Naive thymus-derived CD4-positive, alpha-beta T cell (primary cell): ENCODE measurements around the gene SYCP2. TPM values are rescaled to one million over a fixed set of nuclear protein-coding genes. Genes with fewer than 3 reads are reported as not detected.

Source experiments
- ATAC-seq: fragments of 150-1000 bp; cut with Tn5 transposase; 2 replicates; pipeline ENCODE4 v1.10.0; 2021; ENCODE audit warnings: mild to moderate bottlenecking, moderate library complexity
- CTCF ChIA-PET: fragments of 350-600 bp; sonication (Branson Sonifier 250); formaldehyde crosslinking; loops from one replicate; lab custom pipeline; 2021; ENCODE audit warnings: antibody characterized with exemption; lab: Charles Lee
- POLR2A ChIA-PET: fragments of 350-600 bp; sonication (Branson Sonifier 250); formaldehyde crosslinking; loops from one replicate; lab custom pipeline; 2021; ENCODE audit warnings: antibody characterized with exemption, inconsistent platforms; lab: Charles Lee
- DNase-seq, 9 donors: peaks; one replicate each; pipeline versions ENCODE4 v3.0.0 to v3.0.0-alpha.2; 2020 to 2022; ENCODE audit warnings: mixed read lengths in 1 of 9
- H3K27ac ChIP-seq: one replicate; pipeline ENCODE4 v1.7.0; 2013; ENCODE audit warnings: mild to moderate bottlenecking, low read depth, low read length, moderate library complexity
- H3K27me3 ChIP-seq, 2 donors: one replicate each; pipeline ENCODE4 v1.7.0; 2013; ENCODE audit warnings: low read length in 2 of 2, mild to moderate bottlenecking in 2 of 2, moderate library complexity in 2 of 2; ENCODE audit not compliant: control insufficient read depth in 2 of 2, insufficient read depth in 2 of 2
- H3K36me3 ChIP-seq, 3 experiments: 1 replicate in 2 of 3; 2 replicates in 1 of 3; pipeline ENCODE4 v1.7.0; 2013; ENCODE audit warnings: low read length in 3 of 3, mild to moderate bottlenecking in 3 of 3, moderate library complexity in 1 of 3; ENCODE audit not compliant: insufficient read depth in 3 of 3, control insufficient read depth in 2 of 3
- H3K4me1 ChIP-seq, 2 donors: one replicate each; pipeline ENCODE4 v1.7.0; 2013; ENCODE audit warnings: low read length in 2 of 2, mild to moderate bottlenecking in 2 of 2, moderate library complexity in 1 of 2; ENCODE audit not compliant: control insufficient read depth in 2 of 2, insufficient read depth in 2 of 2
- H3K4me3 ChIP-seq: 2 replicates; pipeline ENCODE4 v1.7.0; 2013; ENCODE audit warnings: mild to moderate bottlenecking, low read length
- H3K9me3 ChIP-seq, 3 experiments: 1 replicate in 2 of 3; 2 replicates in 1 of 3; pipeline ENCODE4 v1.7.0; 2013; ENCODE audit warnings: low read length in 3 of 3; ENCODE audit not compliant: control insufficient read depth in 2 of 3
- H3K27ac Mint-ChIP-seq, 9 donors: one replicate each; pipeline ENCODE4 v1.8.0; 2020 to 2022; ENCODE audit warnings: mixed read lengths in 9 of 9, mild to moderate bottlenecking in 8 of 9, moderate library complexity in 5 of 9, inconsistent platforms in 2 of 9
- H3K27me3 Mint-ChIP-seq, 5 donors: one replicate each; pipeline ENCODE4 v1.8.0; 2021 to 2022; ENCODE audit warnings: mixed read lengths in 5 of 5, mild to moderate bottlenecking in 1 of 5
- H3K36me3 Mint-ChIP-seq, 5 donors: one replicate each; pipeline ENCODE4 v1.8.0; 2020 to 2022; ENCODE audit warnings: mixed read lengths in 5 of 5, mild to moderate bottlenecking in 3 of 5, inconsistent platforms in 1 of 5
- H3K4me1 Mint-ChIP-seq, 7 donors: one replicate each; pipeline ENCODE4 v1.8.0; 2020 to 2022; ENCODE audit warnings: mixed read lengths in 7 of 7, mild to moderate bottlenecking in 3 of 7, inconsistent platforms in 1 of 7
- H3K4me3 Mint-ChIP-seq, 10 donors: one replicate each; pipeline ENCODE4 v1.8.0; 2020 to 2022; ENCODE audit warnings: mild to moderate bottlenecking in 10 of 10, mixed read lengths in 10 of 10, moderate library complexity in 6 of 10, inconsistent platforms in 2 of 10
- H3K9me3 Mint-ChIP-seq, 11 donors: one replicate each; pipeline ENCODE4 v1.8.0; 2020 to 2022; ENCODE audit warnings: mixed read lengths in 11 of 11, mild to moderate bottlenecking in 4 of 11, inconsistent platforms in 1 of 11, moderate library complexity in 1 of 11
- intact Hi-C, 2 donors: fragments of 100-400 bp; cut with micrococcal nuclease; formaldehyde crosslinking; loops; one replicate each; pipeline ENCODE4 v1.15.1; 2023
- polyA plus RNA-seq, 2 donors: library from polyadenylated mRNA; unstranded; fragments of 300-500 nt; fragmentation: Illumina TruSeq; gene quantifications; one replicate each; pipeline ENCODE4 v1.2.3, GENCODE V29; 2021
- total RNA-seq, 6 experiments: library from RNA in 5 of 6; stranded (reverse) in 5 of 6; gene quantifications; 1 replicate in 5 of 6; 2 replicates in 1 of 6; pipeline ENCODE4 v1.2.3 and lab custom pipeline; 2021 to 2026

Gene SYCP2, protein sequence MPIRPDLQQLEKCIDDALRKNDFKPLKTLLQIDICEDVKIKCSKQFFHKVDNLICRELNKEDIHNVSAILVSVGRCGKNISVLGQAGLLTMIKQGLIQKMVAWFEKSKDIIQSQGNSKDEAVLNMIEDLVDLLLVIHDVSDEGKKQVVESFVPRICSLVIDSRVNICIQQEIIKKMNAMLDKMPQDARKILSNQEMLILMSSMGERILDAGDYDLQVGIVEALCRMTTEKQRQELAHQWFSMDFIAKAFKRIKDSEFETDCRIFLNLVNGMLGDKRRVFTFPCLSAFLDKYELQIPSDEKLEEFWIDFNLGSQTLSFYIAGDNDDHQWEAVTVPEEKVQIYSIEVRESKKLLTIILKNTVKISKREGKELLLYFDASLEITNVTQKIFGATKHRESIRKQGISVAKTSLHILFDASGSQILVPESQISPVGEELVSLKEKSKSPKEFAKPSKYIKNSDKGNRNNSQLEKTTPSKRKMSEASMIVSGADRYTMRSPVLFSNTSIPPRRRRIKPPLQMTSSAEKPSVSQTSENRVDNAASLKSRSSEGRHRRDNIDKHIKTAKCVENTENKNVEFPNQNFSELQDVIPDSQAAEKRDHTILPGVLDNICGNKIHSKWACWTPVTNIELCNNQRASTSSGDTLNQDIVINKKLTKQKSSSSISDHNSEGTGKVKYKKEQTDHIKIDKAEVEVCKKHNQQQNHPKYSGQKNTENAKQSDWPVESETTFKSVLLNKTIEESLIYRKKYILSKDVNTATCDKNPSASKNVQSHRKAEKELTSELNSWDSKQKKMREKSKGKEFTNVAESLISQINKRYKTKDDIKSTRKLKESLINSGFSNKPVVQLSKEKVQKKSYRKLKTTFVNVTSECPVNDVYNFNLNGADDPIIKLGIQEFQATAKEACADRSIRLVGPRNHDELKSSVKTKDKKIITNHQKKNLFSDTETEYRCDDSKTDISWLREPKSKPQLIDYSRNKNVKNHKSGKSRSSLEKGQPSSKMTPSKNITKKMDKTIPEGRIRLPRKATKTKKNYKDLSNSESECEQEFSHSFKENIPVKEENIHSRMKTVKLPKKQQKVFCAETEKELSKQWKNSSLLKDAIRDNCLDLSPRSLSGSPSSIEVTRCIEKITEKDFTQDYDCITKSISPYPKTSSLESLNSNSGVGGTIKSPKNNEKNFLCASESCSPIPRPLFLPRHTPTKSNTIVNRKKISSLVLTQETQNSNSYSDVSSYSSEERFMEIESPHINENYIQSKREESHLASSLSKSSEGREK (N-terminal part only)
- total RNA-seq (1 to 10 TPM; 2.5 to 7.8 (median 3.8) TPM), polyA plus RNA-seq (under 1 TPM; 0.47 to 0.76 TPM), total RNA-seq (lab: John Stamatoyannopoulos, UW) (8.9 reads per million, percentile 33 among the genes with 10 or more reads in this experiment)

- Mint-ChIP-seq H3K27me3 (no peaks in the 10 kb centered on the region), H3K4me1 (peaks cover 3 to 46% (median 34%) of the 10 kb centered on the region in 7 donors), H3K27ac (peak within 1 kb of the TSS in 5 of 9 donors; percentile 17 to 81 (median 59)), H3K36me3 (peaks cover 0 to 5% (median 0%) of the 10 kb centered on the region in 5 donors), H3K9me3 (no peaks in the 10 kb centered on the region), H3K4me3 (peak within 1 kb of the TSS; percentile 71 to 88 (median 80))
- Histone ChIP-seq H3K9me3 (no peaks in the 10 kb centered on the region), H3K36me3 (no peaks in the 10 kb centered on the region), H3K27ac (peak within 1 kb of the TSS; percentile 61), H3K4me3 (peak within 1 kb of the TSS; percentile 74), H3K4me1 (peaks cover 3 to 9% of the 10 kb centered on the region in 2 donors), H3K27me3 (no peaks in the 10 kb centered on the region)
- DNase-seq = peak; percentile 40 to 67 (median 58)
- ChIA-PET POLR2A (no interaction called here), CTCF (interaction anchor here (1.3 to 1.5 kb wide), 3 partner anchors 11 to 22 kb away, joined by 5 to 13 read pairs (median 5); no protein-coding TSS in a partner anchor)
- peak; percentile 84 for ATAC-seq
- intact Hi-C loops = loop anchor here in 1 of 2 donors (5.0 kb wide), 1 partner anchor 1546 kb away; the partner anchor contains the start of gene VAPB
These were observed at the start of gene SYCP2 for GRCh38 chr20:59933296-59933848. Gene SYCP2, minus strand, starts transcription at chr20:59933637. Its CDS starts 11,224 bp downstream, at chr20:59922413.

DNA sequence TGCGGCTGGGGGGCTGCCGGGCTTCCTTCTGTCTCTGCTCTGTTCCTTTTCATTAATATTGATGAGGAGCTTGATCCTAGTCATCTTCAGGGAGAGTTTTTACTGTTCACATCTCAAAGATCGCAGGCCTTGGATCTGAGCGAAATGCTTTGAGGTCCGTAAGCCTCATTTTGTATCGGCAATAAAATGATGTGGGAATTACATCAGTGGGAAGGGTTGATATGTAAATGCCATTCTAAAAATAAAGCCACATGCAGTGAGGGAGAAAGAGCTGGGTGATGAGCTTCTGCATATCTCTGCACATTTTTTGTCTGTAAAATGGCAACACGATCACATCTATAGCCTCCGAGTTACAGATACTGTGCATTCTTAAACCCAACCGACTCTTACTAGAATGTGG, 49.6 kb upstream of the SYCP2 start:
- POLR2A ChIA-PET = no interaction called here
- peaks cover 0 to 3% (median 0%) of the 10 kb centered on the region in 5 donors for H3K27me3 Mint-ChIP-seq
- intact Hi-C loops = no loop called here

GRCh38 chr20:59977086-59977485, 43.6 kb upstream of the SYCP2 start:
- H3K36me3 Mint-ChIP-seq = peaks cover 0 to 28% (median 17%) of the 10 kb centered on the region in 5 donors

More for the DNA sequence above, 49.6 kb upstream of the SYCP2 start:
- Histone ChIP-seq H3K27ac (no peak overlapping the region), H3K36me3 (peaks cover 0 to 4% (median 0%) of the 10 kb centered on the region in 3 experiments), H3K4me1 (no peaks in the 10 kb centered on the region), H3K4me3 (no peak overlapping the region), H3K9me3 (no peaks in the 10 kb centered on the region), H3K27me3 (no peaks in the 10 kb centered on the region)
- H3K36me3 Mint-ChIP-seq = peaks cover 0 to 28% (median 17%) of the 10 kb centered on the region in 5 donors
- no peak overlapping the region for H3K27ac Mint-ChIP-seq
- CTCF ChIA-PET = no interaction called here
- H3K9me3 Mint-ChIP-seq = peaks cover 0 to 3% (median 0%) of the 10 kb centered on the region in 11 donors
- no peak overlapping the region for H3K4me3 Mint-ChIP-seq
- no peak for ATAC-seq
- DNase-seq = no peak
- H3K4me1 Mint-ChIP-seq = peaks cover 0 to 3% (median 0%) of the 10 kb centered on the region in 7 donors

GRCh38 chr20:59976156-59976782, 42.8 kb upstream of the SYCP2 start:
- H3K27ac ChIP-seq = no peak overlapping the region
- DNase-seq (no peak), ATAC-seq (no peak)
- H3K4me1 Mint-ChIP-seq = no peaks in the 10 kb centered on the region
- no peaks in the 10 kb centered on the region for H3K27me3 ChIP-seq
- intact Hi-C loops = no loop called here
- H3K4me1 ChIP-seq = no peaks in the 10 kb centered on the region
- ChIA-PET POLR2A (no interaction called here), CTCF (no interaction called here)
- peaks cover 0 to 30% (median 15%) of the 10 kb centered on the region in 5 donors for H3K36me3 Mint-ChIP-seq
- H3K36me3 ChIP-seq = no peaks in the 10 kb centered on the region
- no peak overlapping the region for H3K4me3 ChIP-seq
- no peak overlapping the region for H3K27ac Mint-ChIP-seq
- no peak overlapping the region for H3K4me3 Mint-ChIP-seq
- H3K9me3 Mint-ChIP-seq = peaks cover 0 to 3% (median 0%) of the 10 kb centered on the region in 11 donors
- no peaks in the 10 kb centered on the region for H3K9me3 ChIP-seq
- peaks cover 0 to 3% (median 0%) of the 10 kb centered on the region in 5 donors for H3K27me3 Mint-ChIP-seq

More at GRCh38 chr20:59977086-59977485, 43.6 kb upstream of the SYCP2 start:
- Mint-ChIP-seq H3K4me3 (no peak overlapping the region), H3K27ac (no peak overlapping the region), H3K9me3 (peaks cover 0 to 3% (median 0%) of the 10 kb centered on the region in 11 donors), H3K4me1 (no peaks in the 10 kb centered on the region), H3K27me3 (peaks cover 0 to 3% (median 0%) of the 10 kb centered on the region in 5 donors)
- no peak overlapping the region for H3K4me3 ChIP-seq
- no peaks in the 10 kb centered on the region for H3K27me3 ChIP-seq
- no peaks in the 10 kb centered on the region for H3K36me3 ChIP-seq
- no peaks in the 10 kb centered on the region for H3K9me3 ChIP-seq
- H3K4me1 ChIP-seq = no peaks in the 10 kb centered on the region
- DNase-seq (no peak), ATAC-seq (no peak)
- CTCF ChIA-PET = no interaction called here
- POLR2A ChIA-PET = no interaction called here
- intact Hi-C loops = no loop called here
- no peak overlapping the region for H3K27ac ChIP-seq

DNA sequence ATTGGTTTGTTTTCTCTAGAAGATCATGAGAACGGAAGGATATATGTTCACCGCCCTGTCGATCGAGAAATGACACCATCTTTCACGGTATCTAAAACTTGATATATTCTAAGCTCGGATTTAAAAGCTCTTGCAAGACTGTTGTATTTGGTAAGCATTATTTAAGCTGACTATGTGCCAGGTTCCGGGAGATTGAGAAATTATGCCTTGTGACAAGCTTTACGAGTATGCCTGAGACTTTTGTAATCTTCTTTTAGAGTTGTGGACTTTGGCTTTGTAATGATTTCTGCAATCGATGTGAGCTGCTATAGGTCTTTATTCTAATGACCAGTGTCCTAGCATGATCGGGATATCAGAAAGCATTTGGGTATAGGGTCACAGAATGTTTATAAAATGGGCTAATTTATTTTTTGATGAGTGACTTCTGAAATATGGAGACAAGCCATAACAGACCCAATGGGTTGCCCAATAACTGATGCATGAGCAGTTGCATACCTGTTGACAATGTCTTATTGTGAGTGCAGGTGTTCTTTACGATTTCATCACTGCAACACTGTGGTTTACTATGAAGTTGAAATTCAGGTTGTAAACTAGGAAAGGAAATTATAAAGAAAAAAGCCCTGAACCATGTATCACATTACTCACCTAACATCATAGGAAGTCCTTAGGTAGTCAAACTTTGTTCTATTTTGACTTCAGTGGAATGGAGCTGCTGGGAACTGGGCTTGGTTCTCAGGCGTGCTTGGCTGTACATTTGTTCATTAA, 38.8 kb upstream of the SYCP2 start:
- no peaks in the 10 kb centered on the region for H3K27me3 Mint-ChIP-seq
- no peak for DNase-seq
- Histone ChIP-seq H3K36me3 (no peaks in the 10 kb centered on the region), H3K4me1 (no peaks in the 10 kb centered on the region), H3K27me3 (no peaks in the 10 kb centered on the region), H3K9me3 (no peaks in the 10 kb centered on the region), H3K4me3 (no peak overlapping the region), H3K27ac (no peak overlapping the region)
- ChIA-PET CTCF (interaction anchor here (1.6 kb wide), 1 partner anchor 86 kb away, joined by 4 read pairs; no protein-coding TSS in a partner anchor), POLR2A (no interaction called here)
- no peak overlapping the region for H3K27ac Mint-ChIP-seq
- ATAC-seq = no peak
- H3K9me3 Mint-ChIP-seq = no peaks in the 10 kb centered on the region
- peaks cover 0 to 21% (median 10%) of the 10 kb centered on the region in 5 donors for H3K36me3 Mint-ChIP-seq
- H3K4me1 Mint-ChIP-seq = no peaks in the 10 kb centered on the region
- no peak overlapping the region for H3K4me3 Mint-ChIP-seq
- intact Hi-C loops = no loop called here
